GM23338 (cell line): Measurements from ENCODE around the gene RPS15. TPM values are rescaled to one million over a fixed set of nuclear protein-coding genes. Genes with fewer than 3 reads are reported as not detected.

Experiments
- ATAC-seq: fragments of 200-7000 bp; cut with Tn5 transposase; 3 replicates; pipeline ENCODE4 v1.9.1; 2020
- DNase-seq: peaks from one replicate; pipeline ENCODE4 v3.0.0-alpha.2; 2015; ENCODE audit warnings: low spot score
- H2AFZ ChIP-seq: fragments of 200-600 bp; sonication (generic); 2 replicates; pipeline ENCODE4 v1.8.0; 2016; ENCODE audit warnings: antibody characterized with exemption, mild to moderate bottlenecking, moderate library complexity
- H3F3A ChIP-seq: fragments of 200-600 bp; sonication (generic); replicated peaks from 2 replicates; pipeline ENCODE4 v1.8.0; 2017; ENCODE audit warnings: antibody characterized with exemption, mixed run types, low read depth
- H3K27ac ChIP-seq: fragments of 200-600 bp; sonication (generic); 2 replicates; pipeline ENCODE4 v1.6.1; 2016; ENCODE audit warnings: low read depth
- H3K27me3 ChIP-seq: fragments of 200-600 bp; sonication (generic); 2 replicates; pipeline ENCODE4 v1.8.0; 2016; ENCODE audit warnings: mild to moderate bottlenecking, mixed run types, moderate library complexity; ENCODE audit not compliant: insufficient read depth
- H3K36me3 ChIP-seq: fragments of 200-600 bp; sonication (generic); 2 replicates; pipeline ENCODE4 v1.8.0; 2016; ENCODE audit warnings: mild to moderate bottlenecking; ENCODE audit not compliant: insufficient read depth
- H3K4me1 ChIP-seq: fragments of 200-600 bp; sonication (generic); 2 replicates; pipeline ENCODE4 v1.8.0; 2016; ENCODE audit warnings: mild to moderate bottlenecking, moderate library complexity; ENCODE audit not compliant: insufficient read depth
- H3K4me2 ChIP-seq: fragments of 200-600 bp; sonication (generic); 2 replicates; pipeline ENCODE4 v1.7.1; 2017; ENCODE audit warnings: mixed run types
- H3K4me3 ChIP-seq: fragments of 200-600 bp; sonication (generic); 2 replicates; pipeline ENCODE4 v1.6.1; 2016; ENCODE audit warnings: mixed run types
- H3K79me2 ChIP-seq: fragments of 200-600 bp; sonication (generic); replicated peaks from 2 replicates; pipeline ENCODE4 v1.8.0; 2017; ENCODE audit warnings: mild to moderate bottlenecking; ENCODE audit not compliant: insufficient read depth
- H3K9me2 ChIP-seq: fragments of 200-600 bp; sonication (generic); 2 replicates; pipeline ENCODE4 v1.8.0; 2017; ENCODE audit not compliant: insufficient read depth
- H4K20me1 ChIP-seq: fragments of 200-600 bp; sonication (generic); replicated peaks from 2 replicates; pipeline ENCODE4 v1.8.0; 2017; ENCODE audit warnings: mild to moderate bottlenecking; ENCODE audit not compliant: insufficient read depth
- H3K27ac Mint-ChIP-seq: 2 replicates; pipeline ENCODE4 v1.8.0; 2020; ENCODE audit warnings: inconsistent platforms, mild to moderate bottlenecking, moderate library complexity, mixed read lengths
- H3K27me3 Mint-ChIP-seq: 3 replicates; pipeline ENCODE4 v1.8.0; 2022; ENCODE audit warnings: low read depth, mild to moderate bottlenecking, moderate library complexity, mixed read lengths, inconsistent platforms; ENCODE audit not compliant: insufficient read depth, poor library complexity
- H3K36me3 Mint-ChIP-seq: 3 replicates; pipeline ENCODE4 v1.8.0; 2021; ENCODE audit warnings: low read depth, mild to moderate bottlenecking, inconsistent platforms, moderate library complexity, mixed read lengths
- H3K4me1 Mint-ChIP-seq: 3 replicates; pipeline ENCODE4 v1.8.0; 2020; ENCODE audit warnings: mild to moderate bottlenecking, inconsistent platforms, mixed read lengths
- H3K4me3 Mint-ChIP-seq: 3 replicates; pipeline ENCODE4 v1.8.0; 2021; ENCODE audit warnings: moderate library complexity, mild to moderate bottlenecking, inconsistent platforms, mixed read lengths
- H3K9me3 Mint-ChIP-seq: 3 replicates; pipeline ENCODE4 v1.8.0; 2020; ENCODE audit warnings: moderate library complexity, mild to moderate bottlenecking, inconsistent platforms, mixed read lengths
- CREB1 ChIP-seq: fragments of 250-450 bp; sonication (Bioruptor Pico); IDR thresholded peaks from 2 replicates; pipeline ENCODE4 v1.5.0; 2020; ENCODE audit warnings: low read depth, mild to moderate bottlenecking, moderate library complexity
- CTCF ChIP-seq, 2 experiments: fragments of 200-600 bp in 1 of 2; sonication (generic) in 1 of 2; conservative IDR thresholded peaks; 2 replicates each; pipeline versions ENCODE4 v1.5.1 to v1.6.1; 2016 to 2017; ENCODE audit warnings: antibody characterized with exemption in 2 of 2, low read depth in 2 of 2, mild to moderate bottlenecking in 2 of 2, moderate library complexity in 1 of 2
- ETS1 ChIP-seq: IDR thresholded peaks from 2 replicates; pipeline ENCODE4 v1.6.1; 2016; ENCODE audit warnings: antibody characterized with exemption
- EZH2phosphoT487 ChIP-seq: fragments of 200-600 bp; sonication (generic); IDR thresholded peaks from one replicate; pipeline ENCODE4 v1.8.1; 2018; ENCODE audit warnings: antibody characterized with exemption; ENCODE audit not compliant: unreplicated experiment
- JUNB ChIP-seq: IDR thresholded peaks from one replicate; pipeline ENCODE4 v1.6.1; 2016; ENCODE audit warnings: antibody characterized with exemption; ENCODE audit not compliant: unreplicated experiment
- NANOG ChIP-seq: IDR thresholded peaks from 2 replicates; pipeline ENCODE4 v1.6.1; 2016; ENCODE audit warnings: antibody characterized with exemption, borderline replicate concordance
- POLR2AphosphoS5 ChIP-seq: IDR thresholded peaks from 2 replicates; pipeline ENCODE4 v1.6.1; 2016; ENCODE audit warnings: antibody characterized with exemption, low read depth
- ZNF331 ChIP-seq: fragments of 250-450 bp; sonication (Bioruptor Pico); IDR thresholded peaks from 2 replicates; pipeline ENCODE4 v1.5.0; 2020; ENCODE audit warnings: low read depth, mild to moderate bottlenecking, moderate library complexity
- polyA plus RNA-seq: library from polyadenylated mRNA; unstranded; fragments of >200 nt; fragmentation: Nextera tagmentation; extraction: Ambion mirVana; gene quantifications from 2 replicates; pipeline ENCODE4 v1.2.1, GENCODE V29; 2016
- total RNA-seq: library from RNA; depleted of rRNA; stranded (reverse); fragments of >200 nt; shearing (Covaris generic); gene quantifications from 2 replicates; pipeline ENCODE4 v1.2.3, GENCODE V29; 2014
- TF ChIP-seq, protein P1 (sequence below): IDR thresholded peaks from one replicate; pipeline ENCODE4 v1.6.1; 2018; ENCODE audit warnings: antibody characterized with exemption; ENCODE audit not compliant: unreplicated experiment

Gene RPS15
- total and polyA plus RNA-seq, 2 experiments from 2014 or later, result 2,953 to 3,861 TPM

- no peak for TF ChIP-seq NANOG
- TF ChIP-seq CREB1 (CRISPR knock-in tag), result no peak
- TF ChIP-seq EZH2phosphoT487, result no peak
Observed at GRCh38 chr19:1389033-1389940, 48.9 kb upstream of the RPS15 start (continued).

- no peaks in the 10 kb centered on the region for H3K36me3 ChIP-seq
- no peaks in the 10 kb centered on the region for H3K4me1 Mint-ChIP-seq
Observed at GRCh38 chr19:1390890-1391423, 47.2 kb upstream of the RPS15 start.

GRCh38 chr19:1392407-1392806, 45.8 kb upstream of the RPS15 start:
- DNase-seq, result no peak

More at GRCh38 chr19:1390890-1391423, 47.2 kb upstream of the RPS15 start:
- Histone ChIP-seq H3K4me1 (no peaks in the 10 kb centered on the region), H3K27ac (no peak overlapping the region), H3K79me2 (no peaks in the 10 kb centered on the region), H2AFZ (no peak overlapping the region), H3F3A (peaks cover 18% of the 10 kb centered on the region), H3K4me2 (no peak overlapping the region), H3K9me2 (no peaks in the 10 kb centered on the region), H4K20me1 (peaks cover 5% of the 10 kb centered on the region; the same call in 1 of the 2 replicates), H3K27me3 (no peaks in the 10 kb centered on the region), H3K4me3 (no peak overlapping the region)
- peaks cover 31% of the 10 kb centered on the region for H3K36me3 Mint-ChIP-seq
- peaks cover 1% of the 10 kb centered on the region for H3K27me3 Mint-ChIP-seq
- H3K27ac Mint-ChIP-seq, result no peak overlapping the region
- DNase-seq (no peak), ATAC-seq (no peak)
- H3K4me3 Mint-ChIP-seq, result no peak overlapping the region
- TF ChIP-seq CREB1 (CRISPR knock-in tag) (no peak), ZNF331 (CRISPR knock-in tag) (no peak), POLR2AphosphoS5 (no peak)
- TF ChIP-seq, protein P1, sequence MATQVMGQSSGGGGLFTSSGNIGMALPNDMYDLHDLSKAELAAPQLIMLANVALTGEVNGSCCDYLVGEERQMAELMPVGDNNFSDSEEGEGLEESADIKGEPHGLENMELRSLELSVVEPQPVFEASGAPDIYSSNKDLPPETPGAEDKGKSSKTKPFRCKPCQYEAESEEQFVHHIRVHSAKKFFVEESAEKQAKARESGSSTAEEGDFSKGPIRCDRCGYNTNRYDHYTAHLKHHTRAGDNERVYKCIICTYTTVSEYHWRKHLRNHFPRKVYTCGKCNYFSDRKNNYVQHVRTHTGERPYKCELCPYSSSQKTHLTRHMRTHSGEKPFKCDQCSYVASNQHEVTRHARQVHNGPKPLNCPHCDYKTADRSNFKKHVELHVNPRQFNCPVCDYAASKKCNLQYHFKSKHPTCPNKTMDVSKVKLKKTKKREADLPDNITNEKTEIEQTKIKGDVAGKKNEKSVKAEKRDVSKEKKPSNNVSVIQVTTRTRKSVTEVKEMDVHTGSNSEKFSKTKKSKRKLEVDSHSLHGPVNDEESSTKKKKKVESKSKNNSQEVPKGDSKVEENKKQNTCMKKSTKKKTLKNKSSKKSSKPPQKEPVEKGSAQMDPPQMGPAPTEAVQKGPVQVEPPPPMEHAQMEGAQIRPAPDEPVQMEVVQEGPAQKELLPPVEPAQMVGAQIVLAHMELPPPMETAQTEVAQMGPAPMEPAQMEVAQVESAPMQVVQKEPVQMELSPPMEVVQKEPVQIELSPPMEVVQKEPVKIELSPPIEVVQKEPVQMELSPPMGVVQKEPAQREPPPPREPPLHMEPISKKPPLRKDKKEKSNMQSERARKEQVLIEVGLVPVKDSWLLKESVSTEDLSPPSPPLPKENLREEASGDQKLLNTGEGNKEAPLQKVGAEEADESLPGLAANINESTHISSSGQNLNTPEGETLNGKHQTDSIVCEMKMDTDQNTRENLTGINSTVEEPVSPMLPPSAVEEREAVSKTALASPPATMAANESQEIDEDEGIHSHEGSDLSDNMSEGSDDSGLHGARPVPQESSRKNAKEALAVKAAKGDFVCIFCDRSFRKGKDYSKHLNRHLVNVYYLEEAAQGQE, result no peak
- H3K9me3 Mint-ChIP-seq, result no peaks in the 10 kb centered on the region

More at GRCh38 chr19:1392407-1392806, 45.8 kb upstream of the RPS15 start:
- no peak overlapping the region for H3K27ac ChIP-seq
- H3K4me2 ChIP-seq, result no peak overlapping the region
- Mint-ChIP-seq H3K27ac (no peak overlapping the region), H3K9me3 (no peaks in the 10 kb centered on the region), H3K4me3 (no peak overlapping the region), H3K36me3 (peaks cover 31% of the 10 kb centered on the region), H3K27me3 (peaks cover 4% of the 10 kb centered on the region), H3K4me1 (no peaks in the 10 kb centered on the region)
- H3F3A ChIP-seq, result peaks cover 18% of the 10 kb centered on the region
- H3K79me2 ChIP-seq, result no peaks in the 10 kb centered on the region
- no peak for ATAC-seq
- H3K36me3 ChIP-seq, result no peaks in the 10 kb centered on the region
- H3K4me3 ChIP-seq, result no peak overlapping the region
- no peak for TF ChIP-seq ETS1
- TF ChIP-seq JUNB, result no peak
- no peak for TF ChIP-seq EZH2phosphoT487
- no peak for TF ChIP-seq POLR2AphosphoS5
- no peak for TF ChIP-seq CREB1 (CRISPR knock-in tag)
- TF ChIP-seq ZNF331 (CRISPR knock-in tag), result no peak
- TF ChIP-seq CTCF (conservative IDR thresholded peaks at IDR 0.05; ENCODE audit: low read depth in 2 of 2), result no peak
- no peaks in the 10 kb centered on the region for H3K27me3 ChIP-seq
- no peaks in the 10 kb centered on the region for H3K9me2 ChIP-seq
- H4K20me1 ChIP-seq, result peaks cover 5% of the 10 kb centered on the region; the same call in 1 of the 2 replicates
- H3K4me1 ChIP-seq, result 0 out of 2 replicates have a peak, but pooled peaks cover 5% of the 10 kb centered on the region
- no peak overlapping the region for H2AFZ ChIP-seq
